ENCODE results near the gene TM4SF18.

DNA sequence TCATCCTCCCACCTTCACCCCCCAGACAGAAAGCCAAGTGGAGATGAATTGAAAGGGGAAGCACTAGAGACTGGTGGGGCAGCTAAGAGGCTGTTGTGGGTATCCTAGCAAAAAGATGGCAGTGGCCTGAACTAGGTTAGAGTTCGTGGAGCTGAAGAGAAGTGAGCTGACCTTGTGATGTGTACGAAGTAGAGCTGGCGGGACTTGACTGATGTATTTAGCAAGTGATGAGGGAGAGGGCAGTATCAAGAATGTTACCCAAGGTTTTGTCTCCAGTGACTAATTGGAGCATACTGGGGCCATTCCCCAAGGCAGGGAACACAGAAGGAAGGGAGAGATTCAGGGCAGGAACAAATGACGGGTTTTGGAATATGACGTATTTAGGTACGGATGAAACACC is 61.8 kb downstream of the TM4SF18 start:
- TF ChIP-seq, protein P1, sequence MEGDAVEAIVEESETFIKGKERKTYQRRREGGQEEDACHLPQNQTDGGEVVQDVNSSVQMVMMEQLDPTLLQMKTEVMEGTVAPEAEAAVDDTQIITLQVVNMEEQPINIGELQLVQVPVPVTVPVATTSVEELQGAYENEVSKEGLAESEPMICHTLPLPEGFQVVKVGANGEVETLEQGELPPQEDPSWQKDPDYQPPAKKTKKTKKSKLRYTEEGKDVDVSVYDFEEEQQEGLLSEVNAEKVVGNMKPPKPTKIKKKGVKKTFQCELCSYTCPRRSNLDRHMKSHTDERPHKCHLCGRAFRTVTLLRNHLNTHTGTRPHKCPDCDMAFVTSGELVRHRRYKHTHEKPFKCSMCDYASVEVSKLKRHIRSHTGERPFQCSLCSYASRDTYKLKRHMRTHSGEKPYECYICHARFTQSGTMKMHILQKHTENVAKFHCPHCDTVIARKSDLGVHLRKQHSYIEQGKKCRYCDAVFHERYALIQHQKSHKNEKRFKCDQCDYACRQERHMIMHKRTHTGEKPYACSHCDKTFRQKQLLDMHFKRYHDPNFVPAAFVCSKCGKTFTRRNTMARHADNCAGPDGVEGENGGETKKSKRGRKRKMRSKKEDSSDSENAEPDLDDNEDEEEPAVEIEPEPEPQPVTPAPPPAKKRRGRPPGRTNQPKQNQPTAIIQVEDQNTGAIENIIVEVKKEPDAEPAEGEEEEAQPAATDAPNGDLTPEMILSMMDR (IDR thresholded peaks at IDR 0.05) = no peak
- TF ChIP-seq POLR2AphosphoS5 (IDR thresholded peaks at IDR 0.05; ENCODE audit: low read depth, low read length) (no peak), SIN3A (IDR thresholded peaks at IDR 0.05; ENCODE audit: borderline replicate concordance, insufficient read depth, low read depth, low read length) (no peak), TCF7L2 (IDR thresholded peaks at IDR 0.05; ENCODE audit: low read depth, low read length) (no peak)
- TF ChIP-seq, protein P2, sequence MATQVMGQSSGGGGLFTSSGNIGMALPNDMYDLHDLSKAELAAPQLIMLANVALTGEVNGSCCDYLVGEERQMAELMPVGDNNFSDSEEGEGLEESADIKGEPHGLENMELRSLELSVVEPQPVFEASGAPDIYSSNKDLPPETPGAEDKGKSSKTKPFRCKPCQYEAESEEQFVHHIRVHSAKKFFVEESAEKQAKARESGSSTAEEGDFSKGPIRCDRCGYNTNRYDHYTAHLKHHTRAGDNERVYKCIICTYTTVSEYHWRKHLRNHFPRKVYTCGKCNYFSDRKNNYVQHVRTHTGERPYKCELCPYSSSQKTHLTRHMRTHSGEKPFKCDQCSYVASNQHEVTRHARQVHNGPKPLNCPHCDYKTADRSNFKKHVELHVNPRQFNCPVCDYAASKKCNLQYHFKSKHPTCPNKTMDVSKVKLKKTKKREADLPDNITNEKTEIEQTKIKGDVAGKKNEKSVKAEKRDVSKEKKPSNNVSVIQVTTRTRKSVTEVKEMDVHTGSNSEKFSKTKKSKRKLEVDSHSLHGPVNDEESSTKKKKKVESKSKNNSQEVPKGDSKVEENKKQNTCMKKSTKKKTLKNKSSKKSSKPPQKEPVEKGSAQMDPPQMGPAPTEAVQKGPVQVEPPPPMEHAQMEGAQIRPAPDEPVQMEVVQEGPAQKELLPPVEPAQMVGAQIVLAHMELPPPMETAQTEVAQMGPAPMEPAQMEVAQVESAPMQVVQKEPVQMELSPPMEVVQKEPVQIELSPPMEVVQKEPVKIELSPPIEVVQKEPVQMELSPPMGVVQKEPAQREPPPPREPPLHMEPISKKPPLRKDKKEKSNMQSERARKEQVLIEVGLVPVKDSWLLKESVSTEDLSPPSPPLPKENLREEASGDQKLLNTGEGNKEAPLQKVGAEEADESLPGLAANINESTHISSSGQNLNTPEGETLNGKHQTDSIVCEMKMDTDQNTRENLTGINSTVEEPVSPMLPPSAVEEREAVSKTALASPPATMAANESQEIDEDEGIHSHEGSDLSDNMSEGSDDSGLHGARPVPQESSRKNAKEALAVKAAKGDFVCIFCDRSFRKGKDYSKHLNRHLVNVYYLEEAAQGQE (IDR thresholded peaks at IDR 0.05; ENCODE audit: insufficient read depth in 1 of 2, low read depth in 2 of 2, low read length in 1 of 2) = no peak
